Thyroid gland (tissue), 4 donors: Measurements from ENCODE around the gene YAE1. TPM values are rescaled to one million over a fixed set of nuclear protein-coding genes. Genes with fewer than 3 reads are reported as not detected.

Experiments used
- DNase-seq, 2 donors: peaks; one replicate each; pipeline ENCODE4 v3.0.0-alpha.2; 2019
- H3K27ac ChIP-seq, 3 donors: fragments of 200-600 bp; sonication (generic); 1 replicate in 2 of 3; 2 replicates in 1 of 3; pipeline ENCODE4 v1.5.1; 2016 to 2019; ENCODE audit warnings: mild to moderate bottlenecking in 1 of 3, moderate library complexity in 1 of 3
- H3K27me3 ChIP-seq: fragments of 200-600 bp; sonication (generic); one replicate; pipeline ENCODE4 v1.5.1; 2019
- H3K36me3 ChIP-seq, 2 donors: fragments of 200-600 bp; sonication (generic); one replicate each; pipeline ENCODE4 v1.5.1; 2016 to 2019
- H3K4me1 ChIP-seq, 2 donors: fragments of 200-600 bp; sonication (generic); one replicate each; pipeline ENCODE4 v1.5.1; 2017 to 2019
- H3K4me3 ChIP-seq, 3 donors: fragments of 200-600 bp; sonication (generic); replicated peaks in 1 of 3; 1 replicate in 2 of 3; 2 replicates in 1 of 3; pipeline ENCODE4 v1.5.1; 2016; ENCODE audit warnings: mild to moderate bottlenecking in 1 of 3
- H3K9me3 ChIP-seq: fragments of 200-600 bp; sonication (generic); one replicate; pipeline ENCODE4 v1.5.1; 2017
- CTCF ChIP-seq, 6 experiments: fragments of 200-600 bp in 3 of 6; fragments of 450-650 bp in 3 of 6; sonication (generic) in 3 of 6; IDR thresholded peaks; one replicate each; pipeline ENCODE4 v1.5.1; 2016 to 2019; ENCODE audit warnings: antibody characterized with exemption in 6 of 6, mild to moderate bottlenecking in 2 of 6, inconsistent platforms in 1 of 6, moderate library complexity in 1 of 6
- POLR2A ChIP-seq, 2 donors: fragments of 450-650 bp; IDR thresholded peaks; one replicate each; pipeline ENCODE4 v1.6.1; 2017; ENCODE audit warnings: antibody characterized with exemption in 2 of 2, mild to moderate bottlenecking in 2 of 2, moderate library complexity in 1 of 2
- WGBS, 2 donors: methylation state at CpG; one replicate each; pipeline ENCODE4 v1.1.5; 2017; 5-methylcytosine and 5-hydroxymethylcytosine counted together
- intact Hi-C: fragments of 100-400 bp; cut with DNase I; formaldehyde crosslinking; loops from one replicate; pipeline ENCODE4 v1.15.1; 2023
- total RNA-seq, 4 donors: library from RNA; depleted of rRNA; stranded (reverse); fragments of >200 nt; gene quantifications; one replicate each; pipeline ENCODE4 v1.2.3, GENCODE V29; 2016

The YAE1 gene
- total RNA-seq, 4 donors from 2014 or later: 27.1 to 59.4 (median 33.6) TPM

- Histone ChIP-seq H3K36me3 (no peaks in the 10 kb centered on the region), H3K4me1 (no peaks in the 10 kb centered on the region), H3K9me3 (no peaks in the 10 kb centered on the region), H3K27ac (no peak overlapping the region), H3K27me3 (no peaks in the 10 kb centered on the region), H3K4me3 (no peak overlapping the region)
- no peak for DNase-seq
- TF ChIP-seq POLR2A (IDR thresholded peaks at IDR 0.05): no peak
- TF ChIP-seq CTCF (IDR thresholded peaks at IDR 0.05): no peak
- intact Hi-C loops: no loop called here
These were observed 39.5 kb upstream of the YAE1 start for GRCh38 chr7:39526666-39527065.

- no peak for DNase-seq
- no peak overlapping the region for H3K27ac ChIP-seq
- no peaks in the 10 kb centered on the region for H3K36me3 ChIP-seq
- H3K4me3 ChIP-seq: no peak overlapping the region
- H3K9me3 ChIP-seq: no peaks in the 10 kb centered on the region
- intact Hi-C loops: no loop called here
- WGBS, 2 donors: 63 to 65% methylated on average over 2 of the region's 2 CpGs
- no peak for TF ChIP-seq POLR2A (IDR thresholded peaks at IDR 0.05)
- TF ChIP-seq CTCF (IDR thresholded peaks at IDR 0.05): no peak
- H3K27me3 ChIP-seq: no peaks in the 10 kb centered on the region
- no peaks in the 10 kb centered on the region for H3K4me1 ChIP-seq
These were observed 38.9 kb upstream of the YAE1 start for GRCh38 chr7:39527296-39527695.

- WGBS, 2 donors: 86 to 94% methylated on average over 2 of the region's 2 CpGs
- Histone ChIP-seq H3K4me3 (no peak overlapping the region), H3K4me1 (no peaks in the 10 kb centered on the region), H3K36me3 (no peaks in the 10 kb centered on the region), H3K27me3 (no peaks in the 10 kb centered on the region), H3K27ac (no peak overlapping the region), H3K9me3 (no peaks in the 10 kb centered on the region)
- intact Hi-C loops: no loop called here
- TF ChIP-seq POLR2A (IDR thresholded peaks at IDR 0.05): no peak
- TF ChIP-seq CTCF (IDR thresholded peaks at IDR 0.05): no peak
- no peak for DNase-seq
These were observed 38.3 kb upstream of the YAE1 start for GRCh38 chr7:39527951-39528350.

GRCh38 chr7:39528849-39529248 lies 37.4 kb upstream of the YAE1 start:
- H3K36me3 ChIP-seq: no peaks in the 10 kb centered on the region
- no peak overlapping the region for H3K4me3 ChIP-seq
- no peak for DNase-seq
- no peak for TF ChIP-seq CTCF (IDR thresholded peaks at IDR 0.05)
- no peak for TF ChIP-seq POLR2A (IDR thresholded peaks at IDR 0.05)
- H3K9me3 ChIP-seq: no peaks in the 10 kb centered on the region
- H3K27me3 ChIP-seq: no peaks in the 10 kb centered on the region
- H3K27ac ChIP-seq: no peak overlapping the region
- no peaks in the 10 kb centered on the region for H3K4me1 ChIP-seq
- intact Hi-C loops: no loop called here

GRCh38 chr7:39529582-39529981 lies 36.6 kb upstream of the YAE1 start:
- TF ChIP-seq POLR2A (IDR thresholded peaks at IDR 0.05) (no peak), CTCF (IDR thresholded peaks at IDR 0.05) (no peak)
- no peak overlapping the region for H3K4me3 ChIP-seq
- H3K27me3 ChIP-seq: no peaks in the 10 kb centered on the region
- DNase-seq: no peak
- 82 to 85% methylated on average over 3 of the region's 3 CpGs for WGBS, 2 donors
- no peak overlapping the region for H3K27ac ChIP-seq
- intact Hi-C loops: no loop called here
- no peaks in the 10 kb centered on the region for H3K36me3 ChIP-seq
- no peaks in the 10 kb centered on the region for H3K9me3 ChIP-seq
- no peaks in the 10 kb centered on the region for H3K4me1 ChIP-seq
